SU-DHL-6 (cell line): Measurements from ENCODE around the gene PTGES2.

Experiments
- CTCF ChIP-seq: fragments of 200-600 bp; sonication (generic); IDR thresholded peaks from one replicate; pipeline ENCODE4 v1.5.1; 2017; ENCODE audit warnings: antibody characterized with exemption, mild to moderate bottlenecking, low read length, moderate library complexity; ENCODE audit not compliant: insufficient read depth, poor library complexity, severe bottlenecking
- EZH2phosphoT487 ChIP-seq: fragments of 200-600 bp; sonication (generic), shearing (Covaris generic); conservative IDR thresholded peaks from 2 replicates; pipeline ENCODE4 v1.6.1; 2018; ENCODE audit warnings: mild to moderate bottlenecking, antibody characterized with exemption, low read length, moderate library complexity, mixed read lengths

GRCh38 chr9:128073253-128073886 is 54.2 kb downstream of the PTGES2 start:
- TF ChIP-seq CTCF = no peak
- no peak for TF ChIP-seq EZH2phosphoT487
